Measurements from ENCODE around the gene CREB5. TPM values are rescaled to one million over a fixed set of nuclear protein-coding genes. Genes with fewer than 3 reads are reported as not detected.

The CREB5 gene
- total and polyA plus RNA-seq, 2 donors (not counting 3 experiments of a cell fraction or from before 2014, with no cell fraction given), result 19.6 to 28.4 TPM

DNA sequence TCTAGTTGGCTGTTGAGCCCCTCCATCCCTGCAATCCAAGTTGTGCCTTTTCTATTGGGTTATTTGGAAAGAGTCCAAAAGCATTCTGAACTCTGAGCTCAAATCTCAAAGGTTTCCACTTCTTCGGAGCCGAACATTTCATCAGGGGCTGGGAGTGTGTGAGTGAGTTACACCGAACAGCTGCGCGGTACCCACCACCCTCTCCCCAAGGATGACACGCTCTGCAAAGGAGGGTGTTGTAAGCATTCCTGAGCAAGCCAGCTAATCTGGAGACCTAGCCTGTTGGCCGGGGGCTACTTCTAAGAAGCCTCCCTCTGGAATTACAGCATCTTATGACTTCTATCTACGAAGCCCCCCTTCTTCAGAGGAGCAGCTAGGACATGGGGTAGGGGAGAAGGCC lies 270.5 kb downstream of the CREB5 start:
- Histone ChIP-seq H3K4me2 (ENCODE audit: insufficient read depth, low read length) (no peak overlapping the region), H3K4me1 (ENCODE audit: control insufficient read depth, extremely low read depth, insufficient read depth, low read length) (peaks cover 19% of the 10 kb centered on the region), H3K27ac (ENCODE audit: insufficient read depth, low read depth, low read length) (no peak overlapping the region), H3K9ac (replicated peaks; ENCODE audit: extremely low read depth, insufficient read depth, low read length) (no peak overlapping the region), H3K79me2 (ENCODE audit: control insufficient read depth, insufficient read depth, low read length) (peaks cover 5% of the 10 kb centered on the region), H3K36me3 (ENCODE audit: control insufficient read depth in 2 of 2, extremely low read depth in 1 of 2, insufficient read depth in 2 of 2, low read length in 2 of 2) (no peaks in the 10 kb centered on the region), H3K9me1 (replicated peaks; ENCODE audit: control insufficient read depth, extremely low read depth, insufficient read depth, low read length) (no peaks in the 10 kb centered on the region), H2AFZ (ENCODE audit: low read depth, low read length) (no peak overlapping the region), H4K20me1 (replicated peaks; ENCODE audit: control insufficient read depth, extremely low read depth, insufficient read depth, low read length) (no peaks in the 10 kb centered on the region), H3K27me3 (ENCODE audit: control insufficient read depth in 2 of 2, insufficient read depth in 2 of 2, low read length in 2 of 2) (no peaks in the 10 kb centered on the region), H3K9me3 (replicated peaks; ENCODE audit: control insufficient read depth, insufficient read depth, low read length) (no peaks in the 10 kb centered on the region), H3K4me3 (replicated peaks in 1 of 3; ENCODE audit: insufficient read depth in 1 of 3, low read depth in 1 of 3, low read length in 3 of 3) (no peak overlapping the region)
- no TSS peak for BruUV-seq (replicated peaks)
- DNase-seq (ENCODE audit: low read depth, low spot score), result no peak
- ChIA-PET CTCF (no interaction called here), POLR2A (no interaction called here)
- no peak for FAIRE-seq
- intact Hi-C loops (cut with micrococcal nuclease) (no loop called here), dilution Hi-C loops (cut with MboI; ENCODE audit: extremely low pct_ligation_motif_present, low sequenced_read_pairs) (no loop called here)
- TF ChIP-seq MAX (IDR thresholded peaks at IDR 0.05; ENCODE audit: insufficient read depth, insufficient read length) (no peak), EZH2 (IDR thresholded peaks at IDR 0.05; ENCODE audit: borderline replicate concordance, low read depth, low read length, severe bottlenecking) (no peak), CTCF (IDR thresholded peaks at IDR 0.05; ENCODE audit: extremely low read depth in 1 of 2, insufficient read depth in 1 of 2, low read depth in 1 of 2, low read length in 2 of 2) (no peak), POLR2AphosphoS5 (IDR thresholded peaks at IDR 0.05; ENCODE audit: insufficient read depth, low read depth, low read length) (no peak), JUN (IDR thresholded peaks at IDR 0.05; ENCODE audit: borderline replicate concordance, insufficient read depth, insufficient read length, low read depth) (no peak), GATA2 (IDR thresholded peaks at IDR 0.05; ENCODE audit: insufficient read depth, insufficient read length, low read depth, low read length) (no peak), MYC (IDR thresholded peaks at IDR 0.05; ENCODE audit: low read depth, low read length) (no peak), POLR2A (IDR thresholded peaks at IDR 0.05; ENCODE audit: low read depth, low read length) (no peak), FOS (IDR thresholded peaks at IDR 0.05; ENCODE audit: borderline replicate concordance, insufficient read depth, low read length) (no peak)

Data from endothelial cell of umbilical vein (primary cell).